Left colon (tissue), 2 donors: Measurements from ENCODE around the gene SLC20A1. TPM values are rescaled to one million over a fixed set of nuclear protein-coding genes. Genes with fewer than 3 reads are reported as not detected.
"Not testable (repeated sequence)": the region's sequence is repeated elsewhere in the genome, so short reads cannot be mapped to it uniquely, and the experiment has no call there.

ENCODE experiments used
- ATAC-seq: fragments of 200-7000 bp; cut with Tn5 transposase; one replicate; pipeline ENCODE4 v1.9.1; 2020; ENCODE audit warnings: mild to moderate bottlenecking, moderate library complexity
- DNase-seq, 2 donors: peaks; one replicate each; pipeline ENCODE4 v3.0.0-alpha.2; 2020
- intact Hi-C, 2 donors: fragments of 100-400 bp; cut with DNase I in 1 of 2; cut with micrococcal nuclease in 1 of 2; formaldehyde crosslinking; loops; one replicate each; pipeline versions ENCODE4 v1.11.2 to v1.14.0; 2022; cut with DNase I, micrococcal nuclease
- total RNA-seq, 2 donors: library from RNA; stranded (reverse); fragmentation: NEBNext Ultra II Directional; extraction: Animal tissue kit (Norgen Biotek cat#: 25700); gene quantifications; one replicate each; pipeline ENCODE4 v1.2.1, GENCODE V29; 2021
- donor health status: DM: no; HTN: no; CAD: no.
- donor health status: DM: yes; HTN: yes; CAD: no.

The SLC20A1 gene
- total RNA-seq, 2 donors from 2014 or later, result 61.6 to 128 TPM

- intact Hi-C loops, result no loop called here
- DNase-seq (no peak), ATAC-seq (no peak)
These were observed 48.4 kb downstream of the SLC20A1 start for GRCh38 chr2:112694182-112694581.

- DNase-seq (no peak), ATAC-seq (no peak)
- intact Hi-C loops, result no loop called here
These were observed 53.2 kb downstream of the SLC20A1 start for GRCh38 chr2:112698834-112699515.

GRCh38 chr2:112699984-112700667 is 54.4 kb downstream of the SLC20A1 start:
- DNase-seq (no peak), ATAC-seq (peak; percentile 41)
- intact Hi-C loops, result no loop called here

GRCh38 chr2:112701052-112701451 is 55.3 kb downstream of the SLC20A1 start:
- ATAC-seq (no peak), DNase-seq (no peak)
- intact Hi-C loops, result no loop called here

GRCh38 chr2:112703684-112704083 is 57.9 kb downstream of the SLC20A1 start:
- intact Hi-C loops, result no loop called here
- DNase-seq, result no peak
- ATAC-seq, result no peak

GRCh38 chr2:112705575-112705974 is 59.8 kb downstream of the SLC20A1 start:
- ATAC-seq (no peak), DNase-seq (no peak)
- intact Hi-C loops, result no loop called here

- no peak for DNase-seq
These were observed 60.5 kb downstream of the SLC20A1 start for GRCh38 chr2:112706170-112706664.

GRCh38 chr2:112706947-112707346 is 61.2 kb downstream of the SLC20A1 start:
- intact Hi-C loops, DNase-seq, ATAC-seq: not testable (repeated sequence)

More at GRCh38 chr2:112706170-112706664, 60.5 kb downstream of the SLC20A1 start:
- no peak for ATAC-seq
- intact Hi-C loops, result no loop called here

- DNase-seq (no peak), ATAC-seq (no peak)
- intact Hi-C loops, result no loop called here
These were observed 63.2 kb downstream of the SLC20A1 start for GRCh38 chr2:112708968-112709367.

- no peak for DNase-seq
- ATAC-seq, result no peak
- intact Hi-C loops, result no loop called here
These were observed 64.0 kb downstream of the SLC20A1 start for GRCh38 chr2:112709703-112710102.

GRCh38 chr2:112710956-112711750 is 65.4 kb downstream of the SLC20A1 start:
- DNase-seq (no peak), ATAC-seq (no peak)
- intact Hi-C loops, result no loop called here

GRCh38 chr2:112712465-112712864 is 66.7 kb downstream of the SLC20A1 start:
- intact Hi-C loops, result no loop called here

GRCh38 chr2:112712903-112713584 is 67.3 kb downstream of the SLC20A1 start:
- no peak for DNase-seq
- ATAC-seq, result no peak

More at GRCh38 chr2:112712465-112712864, 66.7 kb downstream of the SLC20A1 start:
- no peak for DNase-seq
- no peak for ATAC-seq

More at GRCh38 chr2:112712903-112713584, 67.3 kb downstream of the SLC20A1 start:
- intact Hi-C loops, result no loop called here

Other genes starting within 250 kb of the SLC20A1 start
- 10 to 100 TPM; 10.7 to 11.4 TPM for gene RGPD8, start 212.3 kb upstream of the SLC20A1 start, total RNA-seq
- gene TTL, start 163.8 kb upstream of the SLC20A1 start, total RNA-seq, result 10 to 100 TPM; 19.9 to 20.5 TPM
- gene POLR1B, start 103.5 kb upstream of the SLC20A1 start, total RNA-seq, result 10 to 100 TPM; 14.2 to 17.3 TPM
- 10 to 100 TPM; 30.7 to 32.2 TPM for gene CHCHD5, start 61.3 kb upstream of the SLC20A1 start, total RNA-seq
- gene NT5DC4, start 75.1 kb downstream of the SLC20A1 start, total RNA-seq, result not detected
- gene CKAP2L, start 118.7 kb downstream of the SLC20A1 start, total RNA-seq, result 1 to 10 TPM; 1.4 to 4.7 TPM
- under 1 TPM; 0.12 to 0.17 TPM for gene IL1A, start 138.6 kb downstream of the SLC20A1 start, total RNA-seq
- 1 to 10 TPM; 4.2 to 7.3 TPM for gene IL1B, start 190.8 kb downstream of the SLC20A1 start, total RNA-seq